Activated CD4-positive, alpha-beta T cell treated with anti-CD3 and anti-CD28 coated beads, Interleukin-2, amount 10 ng/mL, durations not matched to agents 7 days and 5 days (primary cell): ENCODE data around the gene STH. TPM values are rescaled to one million over a fixed set of nuclear protein-coding genes. Genes with fewer than 3 reads are reported as not detected.

ENCODE experiments used
- CTCF ChIA-PET: fragments of 350-600 bp; sonication (Branson Sonifier 250); formaldehyde crosslinking; loops from one replicate; lab custom pipeline; 2021; ENCODE audit warnings: antibody characterized with exemption; lab: Charles Lee
- POLR2A ChIA-PET: fragments of 350-600 bp; sonication (Branson Sonifier 250); formaldehyde crosslinking; loops from one replicate; lab custom pipeline; 2021; ENCODE audit warnings: antibody characterized with exemption; lab: Charles Lee
- DNase-seq: peaks from one replicate; pipeline ENCODE4 v3.0.0-alpha.2; 2020
- H3K27ac Mint-ChIP-seq: one replicate; pipeline ENCODE4 v1.8.0; 2021; ENCODE audit warnings: mild to moderate bottlenecking, moderate library complexity, mixed read lengths
- H3K27me3 Mint-ChIP-seq: one replicate; pipeline ENCODE4 v1.8.0; 2021; ENCODE audit warnings: mixed read lengths
- H3K36me3 Mint-ChIP-seq: one replicate; pipeline ENCODE4 v1.8.0; 2021; ENCODE audit warnings: low read depth, mixed read lengths
- H3K4me1 Mint-ChIP-seq: one replicate; pipeline ENCODE4 v1.8.0; 2021; ENCODE audit warnings: mixed read lengths
- H3K4me3 Mint-ChIP-seq: one replicate; pipeline ENCODE4 v1.8.0; 2021; ENCODE audit warnings: mild to moderate bottlenecking, moderate library complexity, mixed read lengths
- H3K9me3 Mint-ChIP-seq: one replicate; pipeline ENCODE4 v1.8.0; 2021; ENCODE audit warnings: mixed read lengths
- total RNA-seq, 2 experiments: library from RNA; stranded (reverse); gene quantifications; one replicate each; pipeline ENCODE4 v1.2.3, GENCODE V29; 2021

Gene STH
- total RNA-seq, 2 experiments from 2014 or later, result not detected

DNA sequence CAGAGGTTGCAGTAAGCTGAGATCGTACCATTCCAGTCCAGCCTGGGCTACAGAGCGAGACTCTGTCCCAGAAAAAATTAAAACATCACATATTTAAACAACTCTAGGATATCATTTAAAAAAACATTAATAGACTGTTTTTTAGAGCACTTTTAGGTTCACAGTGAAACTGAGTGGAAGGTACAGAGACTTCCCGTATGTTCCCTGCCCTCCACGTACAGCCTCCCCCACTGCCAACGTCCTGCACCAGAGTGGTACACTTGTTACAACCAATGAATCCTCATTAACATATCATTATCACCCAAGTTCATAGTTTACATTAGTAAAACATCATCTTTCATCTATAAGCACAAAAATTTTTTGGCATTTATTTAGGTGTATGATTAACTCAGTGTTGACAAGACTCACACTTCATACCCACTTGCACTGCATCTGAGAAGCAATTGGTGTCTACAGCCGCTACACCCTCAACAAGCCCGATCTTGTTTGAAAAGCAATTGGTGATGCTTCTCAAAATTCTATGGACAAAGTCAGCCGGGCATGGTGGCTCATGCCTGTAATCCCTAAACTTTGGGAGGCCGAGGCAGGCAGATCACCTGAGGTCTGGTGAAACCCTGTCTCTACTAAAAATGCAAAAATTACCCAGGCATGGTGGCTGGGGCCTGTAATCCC, 39.9 kb upstream of the STH start:
- DNase-seq, result no peak
- peaks cover 3% of the 10 kb centered on the region for H3K27me3 Mint-ChIP-seq
- ChIA-PET POLR2A (no interaction called here), CTCF (interaction anchor here (1.4 kb wide), 1 partner anchor 10 kb away, joined by 3 read pairs; no protein-coding TSS in a partner anchor)
- peaks cover 2% of the 10 kb centered on the region for H3K4me1 Mint-ChIP-seq
- no peaks in the 10 kb centered on the region for H3K9me3 Mint-ChIP-seq
- H3K4me3 Mint-ChIP-seq, result no peak overlapping the region
- H3K27ac Mint-ChIP-seq, result no peak overlapping the region
- no peaks in the 10 kb centered on the region for H3K36me3 Mint-ChIP-seq

DNA sequence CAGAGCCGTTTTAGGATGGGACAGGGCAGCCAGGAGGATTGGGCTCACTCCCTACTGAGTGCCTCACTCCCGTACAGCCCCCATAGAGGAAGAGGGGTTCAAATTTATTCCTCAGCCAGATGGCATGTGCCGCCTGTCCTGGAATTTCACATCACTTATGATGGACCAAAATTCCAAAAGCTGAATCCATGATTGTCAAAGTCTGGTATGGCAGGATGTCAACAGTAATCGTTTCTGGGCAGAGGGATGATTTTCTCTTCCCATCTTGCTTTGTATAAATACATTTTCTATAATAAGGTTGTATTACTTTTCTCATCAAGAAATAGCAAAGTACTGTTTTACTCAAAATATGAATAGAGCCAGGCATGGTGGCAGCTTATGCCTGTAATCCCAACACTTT, 38.7 kb upstream of the STH start:
- Mint-ChIP-seq H3K9me3 (no peaks in the 10 kb centered on the region), H3K4me1 (peaks cover 2% of the 10 kb centered on the region), H3K27ac (no peak overlapping the region), H3K36me3 (no peaks in the 10 kb centered on the region), H3K27me3 (peaks cover 3% of the 10 kb centered on the region), H3K4me3 (no peak overlapping the region)
- ChIA-PET CTCF (no interaction called here), POLR2A (no interaction called here)
- no peak for DNase-seq

DNA sequence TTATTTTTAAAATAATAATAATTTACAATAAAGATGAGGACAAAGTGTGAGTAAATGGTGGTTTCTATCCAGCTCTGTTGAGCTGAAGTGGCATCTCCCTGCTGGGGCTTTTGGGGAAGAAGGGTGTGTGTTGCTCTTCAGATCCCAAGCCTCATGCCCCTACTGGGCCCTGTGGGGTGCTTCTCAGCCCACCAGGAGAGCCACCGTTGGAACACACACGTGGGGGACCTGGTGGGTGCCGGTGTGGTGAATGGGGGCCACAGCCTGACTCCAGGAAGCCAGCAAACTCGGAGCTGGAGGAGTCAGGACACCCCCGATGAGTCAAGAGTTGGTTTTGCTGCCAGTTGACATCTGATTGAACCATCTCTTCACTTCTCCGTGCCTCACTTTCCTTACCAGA, 37.8 kb upstream of the STH start:
- Mint-ChIP-seq H3K27ac (no peak overlapping the region), H3K27me3 (peaks cover 5% of the 10 kb centered on the region), H3K4me3 (no peak overlapping the region), H3K4me1 (peaks cover 2% of the 10 kb centered on the region), H3K36me3 (no peaks in the 10 kb centered on the region), H3K9me3 (no peaks in the 10 kb centered on the region)
- CTCF ChIA-PET, result interaction anchor here (0.8 kb wide), 1 partner anchor 218 kb away, joined by 5 read pairs; no protein-coding TSS in a partner anchor
- DNase-seq, result no peak
- POLR2A ChIA-PET, result no interaction called here

DNA sequence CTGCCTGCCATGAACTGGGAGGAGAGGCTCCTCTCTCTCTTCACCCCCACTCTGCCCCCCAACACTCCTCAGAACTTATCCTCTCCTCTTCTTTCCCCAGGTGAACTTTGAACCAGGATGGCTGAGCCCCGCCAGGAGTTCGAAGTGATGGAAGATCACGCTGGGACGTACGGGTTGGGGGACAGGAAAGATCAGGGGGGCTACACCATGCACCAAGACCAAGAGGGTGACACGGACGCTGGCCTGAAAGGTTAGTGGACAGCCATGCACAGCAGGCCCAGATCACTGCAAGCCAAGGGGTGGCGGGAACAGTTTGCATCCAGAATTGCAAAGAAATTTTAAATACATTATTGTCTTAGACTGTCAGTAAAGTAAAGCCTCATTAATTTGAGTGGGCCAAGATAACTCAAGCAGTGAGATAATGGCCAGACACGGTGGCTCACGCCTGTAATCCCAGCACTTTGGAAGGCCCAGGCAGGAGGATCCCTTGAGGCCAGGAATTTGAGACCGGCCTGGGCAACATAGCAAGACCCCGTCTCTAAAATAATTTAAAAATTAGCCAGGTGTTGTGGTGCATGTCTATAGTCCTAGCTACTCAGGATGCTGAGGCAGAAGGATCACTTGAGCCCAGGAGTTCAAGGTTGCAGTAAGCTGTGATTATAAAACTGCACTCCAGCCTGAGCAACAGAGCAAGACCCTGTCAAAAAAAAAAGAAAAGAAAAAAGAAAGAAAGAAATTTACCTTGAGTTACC, 36.7 kb upstream of the STH start:
- Mint-ChIP-seq H3K27ac (no peak overlapping the region), H3K4me1 (peaks cover 2% of the 10 kb centered on the region), H3K27me3 (peaks cover 12% of the 10 kb centered on the region), H3K36me3 (no peaks in the 10 kb centered on the region), H3K9me3 (no peaks in the 10 kb centered on the region), H3K4me3 (no peak overlapping the region)
- CTCF ChIA-PET, result no interaction called here
- no peak for DNase-seq
- POLR2A ChIA-PET, result no interaction called here

DNA sequence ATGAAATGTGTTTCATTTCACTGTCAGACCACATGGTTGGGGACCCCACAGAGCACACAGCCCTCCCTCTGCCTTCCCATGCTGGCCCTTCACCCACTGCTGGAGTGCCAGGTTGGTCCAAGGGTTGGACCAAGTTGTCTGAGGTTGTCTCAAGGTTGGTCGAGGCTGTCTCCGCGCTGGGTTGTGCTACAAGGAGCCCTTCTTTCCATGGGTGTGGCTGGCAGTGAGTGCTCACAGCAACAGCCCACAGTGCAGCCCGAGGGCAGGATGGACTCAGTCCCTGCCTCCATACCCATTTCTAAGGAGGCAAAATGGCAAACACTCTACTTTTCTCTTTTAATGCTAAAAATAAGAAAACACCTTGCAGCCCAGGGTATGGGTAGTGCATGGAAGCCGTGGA, 35.8 kb upstream of the STH start:
- ChIA-PET CTCF (no interaction called here), POLR2A (no interaction called here)
- H3K27ac Mint-ChIP-seq, result no peak overlapping the region
- no peak overlapping the region for H3K4me3 Mint-ChIP-seq
- DNase-seq, result no peak
- H3K27me3 Mint-ChIP-seq, result peaks cover 14% of the 10 kb centered on the region
- no peaks in the 10 kb centered on the region for H3K9me3 Mint-ChIP-seq
- H3K36me3 Mint-ChIP-seq, result no peaks in the 10 kb centered on the region
- peaks cover 2% of the 10 kb centered on the region for H3K4me1 Mint-ChIP-seq

DNA sequence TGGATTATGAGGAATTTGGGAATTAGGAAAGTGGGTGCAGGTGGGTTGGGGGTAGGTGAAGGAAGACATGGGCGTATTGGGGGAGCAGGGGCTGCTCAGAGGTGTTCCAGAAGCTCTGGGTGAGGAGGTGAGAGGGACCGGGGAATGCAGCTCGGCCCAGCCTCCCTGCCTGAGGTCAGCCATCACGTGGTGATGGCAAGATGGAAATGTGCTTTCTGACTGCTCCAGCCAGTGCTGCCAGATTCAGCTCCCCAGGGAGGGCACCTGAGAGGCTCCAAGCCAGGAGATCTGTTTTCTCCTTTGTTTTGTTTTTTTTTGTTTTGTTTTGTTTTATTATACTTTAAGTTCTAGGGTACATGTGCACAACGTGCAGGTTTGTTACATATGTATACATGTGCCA, 35.2 kb upstream of the STH start:
- ChIA-PET POLR2A (no interaction called here), CTCF (no interaction called here)
- DNase-seq, result no peak
- peaks cover 13% of the 10 kb centered on the region for H3K27me3 Mint-ChIP-seq
- H3K4me1 Mint-ChIP-seq, result peaks cover 2% of the 10 kb centered on the region
- H3K4me3 Mint-ChIP-seq, result no peak overlapping the region
- no peak overlapping the region for H3K27ac Mint-ChIP-seq
- H3K9me3 Mint-ChIP-seq, result no peaks in the 10 kb centered on the region
- H3K36me3 Mint-ChIP-seq, result no peaks in the 10 kb centered on the region

DNA sequence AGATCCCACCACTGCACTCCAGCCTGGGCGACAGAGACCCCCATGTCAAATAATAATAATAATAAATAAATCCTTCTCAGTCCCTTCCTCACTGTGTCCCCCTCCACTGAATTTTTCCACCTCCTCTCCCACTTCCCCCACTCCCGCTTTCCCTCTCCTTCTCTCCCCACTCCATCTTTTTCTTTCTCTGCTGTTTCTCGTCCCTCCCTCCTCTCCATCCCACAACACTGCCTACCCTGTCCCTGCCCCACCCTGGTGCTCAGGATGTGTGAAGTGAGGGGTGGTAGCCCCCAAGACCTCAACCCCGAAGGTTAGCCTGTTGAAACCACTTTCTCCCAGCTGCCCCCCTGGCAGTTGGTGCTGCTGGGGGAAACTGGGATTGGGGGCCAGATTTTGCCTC, 34.4 kb upstream of the STH start:
- Mint-ChIP-seq H3K9me3 (no peaks in the 10 kb centered on the region), H3K4me1 (peaks cover 2% of the 10 kb centered on the region), H3K36me3 (no peaks in the 10 kb centered on the region), H3K27ac (no peak overlapping the region), H3K4me3 (no peak overlapping the region), H3K27me3 (peaks cover 13% of the 10 kb centered on the region)
- DNase-seq, result no peak
- POLR2A ChIA-PET, result no interaction called here
- CTCF ChIA-PET, result no interaction called here

DNA sequence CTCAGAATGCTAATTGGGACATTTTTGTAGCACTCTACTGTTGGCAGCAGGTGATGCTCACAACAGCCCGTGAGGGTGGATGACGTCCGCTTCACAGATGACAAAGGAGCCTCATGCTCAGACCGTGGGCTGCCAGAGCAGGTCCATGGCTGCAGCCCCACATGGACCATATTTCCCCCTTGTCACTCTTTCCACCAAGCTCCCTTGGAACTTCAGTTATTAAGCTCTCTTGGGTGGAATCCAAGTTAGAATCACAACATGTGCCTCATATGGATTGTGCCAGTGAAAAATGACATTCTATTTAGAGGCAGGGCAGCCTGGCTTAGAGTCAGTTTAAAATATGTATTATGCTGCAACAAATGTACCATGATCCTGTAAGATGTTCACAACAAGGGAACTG, 33.2 kb upstream of the STH start:
- no peak overlapping the region for H3K4me3 Mint-ChIP-seq
- peaks cover 15% of the 10 kb centered on the region for H3K27me3 Mint-ChIP-seq
- H3K4me1 Mint-ChIP-seq, result peaks cover under 1% of the 10 kb centered on the region
- CTCF ChIA-PET, result interaction anchor here (1.6 kb wide), 1 partner anchor 17 kb away, joined by 6 read pairs; no protein-coding TSS in a partner anchor
- DNase-seq, result no peak
- POLR2A ChIA-PET, result no interaction called here
- H3K9me3 Mint-ChIP-seq, result no peaks in the 10 kb centered on the region
- no peak overlapping the region for H3K27ac Mint-ChIP-seq
- no peaks in the 10 kb centered on the region for H3K36me3 Mint-ChIP-seq

DNA sequence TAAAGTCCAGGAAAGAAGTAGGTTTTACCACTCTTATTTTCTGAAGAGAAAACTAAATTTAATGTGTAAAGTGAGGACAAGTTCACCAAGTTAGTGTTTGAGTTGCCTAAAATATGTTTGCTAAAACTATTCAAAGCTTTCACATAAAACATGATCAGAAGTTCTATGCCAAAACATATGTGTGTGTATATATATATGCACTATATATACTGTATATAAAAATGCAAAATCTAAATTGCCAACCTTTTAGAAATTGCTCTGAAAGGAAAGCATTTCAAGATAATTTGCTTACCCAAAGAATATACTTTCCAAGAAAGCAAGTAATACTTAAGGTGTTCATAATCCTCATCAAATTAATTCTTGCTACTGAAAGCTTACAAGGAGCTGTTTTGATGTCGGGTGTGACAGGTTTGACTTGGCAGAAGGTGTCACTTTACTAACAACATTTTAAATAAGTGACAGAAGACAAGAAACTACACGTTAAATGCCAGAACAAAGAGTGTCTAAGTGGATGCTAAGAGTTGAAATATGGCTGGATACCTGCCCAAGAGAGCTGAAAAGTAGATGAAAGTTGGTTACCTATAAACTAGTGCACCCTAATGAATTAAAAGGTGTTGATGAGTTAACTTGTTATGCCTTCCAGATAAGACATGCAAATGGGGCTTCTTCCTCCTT, 32.3 kb upstream of the STH start:
- Mint-ChIP-seq H3K27me3 (peaks cover 15% of the 10 kb centered on the region), H3K4me1 (no peaks in the 10 kb centered on the region), H3K36me3 (no peaks in the 10 kb centered on the region), H3K27ac (no peak overlapping the region), H3K4me3 (no peak overlapping the region), H3K9me3 (no peaks in the 10 kb centered on the region)
- DNase-seq, result no peak
- ChIA-PET CTCF (interaction anchor here (1.6 kb wide), 1 partner anchor 18 kb away, joined by 6 read pairs; no protein-coding TSS in a partner anchor), POLR2A (no interaction called here)

DNA sequence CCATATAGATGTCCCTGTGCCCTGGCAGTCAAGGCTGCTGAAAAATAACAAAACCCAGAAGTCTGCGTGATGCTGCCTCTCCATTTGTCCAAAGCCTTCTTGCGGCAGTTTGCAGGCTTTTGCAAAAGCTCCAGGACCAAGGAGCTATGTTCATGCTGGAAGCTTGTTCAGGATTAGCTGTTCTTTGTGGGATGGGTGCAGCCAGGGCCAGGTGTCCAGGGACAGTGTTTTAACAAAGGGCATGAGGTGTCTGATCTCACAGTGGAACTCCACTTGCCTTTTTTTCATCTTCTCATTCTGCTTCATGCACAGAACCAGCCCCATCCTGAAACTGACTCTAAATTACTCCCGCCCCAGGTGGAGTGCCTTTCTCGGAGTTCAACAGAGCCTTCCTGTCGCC, 31.7 kb upstream of the STH start:
- Mint-ChIP-seq H3K27me3 (peaks cover 17% of the 10 kb centered on the region), H3K4me3 (no peak overlapping the region), H3K27ac (no peak overlapping the region), H3K4me1 (no peaks in the 10 kb centered on the region), H3K9me3 (peaks cover 2% of the 10 kb centered on the region), H3K36me3 (no peaks in the 10 kb centered on the region)
- DNase-seq, result no peak
- ChIA-PET CTCF (no interaction called here), POLR2A (no interaction called here)

DNA sequence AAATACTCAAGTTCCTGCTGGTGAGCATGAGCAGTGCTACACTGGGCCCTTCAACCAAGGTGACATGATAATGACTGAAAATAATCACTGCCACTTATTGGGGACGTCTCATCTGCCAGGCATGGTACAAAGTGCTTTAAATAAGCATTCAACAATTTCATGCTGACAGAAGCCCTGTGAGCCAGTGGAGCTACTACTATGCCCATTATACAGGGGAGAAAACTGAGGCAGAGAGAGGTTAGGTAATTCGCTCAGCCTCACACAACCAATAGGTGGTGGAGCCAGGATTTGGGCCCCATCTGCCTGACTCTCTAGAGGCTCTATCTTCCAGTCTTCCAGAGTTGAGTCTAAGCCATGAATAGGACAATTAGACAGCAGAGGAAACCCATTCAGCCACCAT, 30.3 kb upstream of the STH start:
- CTCF ChIA-PET, result interaction anchor here (0.6 kb wide), 1 partner anchor 31 kb away, joined by 3 read pairs; no protein-coding TSS in a partner anchor
- Mint-ChIP-seq H3K36me3 (no peaks in the 10 kb centered on the region), H3K27ac (no peak overlapping the region), H3K9me3 (peaks cover 4% of the 10 kb centered on the region), H3K4me3 (no peak overlapping the region), H3K27me3 (peaks cover 17% of the 10 kb centered on the region), H3K4me1 (no peaks in the 10 kb centered on the region)
- POLR2A ChIA-PET, result no interaction called here
- DNase-seq, result no peak

DNA sequence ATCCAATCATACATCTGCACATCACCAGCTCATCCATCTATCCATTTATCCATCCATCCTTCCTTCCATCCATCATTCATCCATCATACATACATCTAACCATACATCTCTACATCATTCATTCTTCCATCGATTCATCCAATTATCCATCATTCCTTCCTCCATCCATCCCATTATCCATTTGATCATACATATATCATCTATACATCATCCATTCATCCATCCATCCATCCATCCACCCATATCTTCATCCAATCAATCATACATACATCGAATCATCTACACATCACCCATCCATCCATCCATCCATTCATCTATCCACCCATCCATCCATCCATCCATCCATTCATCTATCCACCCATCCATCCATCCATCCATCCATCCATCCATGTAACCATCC, 29.3 kb upstream of the STH start:
- no peak for DNase-seq
- Mint-ChIP-seq H3K36me3 (no peaks in the 10 kb centered on the region), H3K4me1 (no peaks in the 10 kb centered on the region), H3K9me3 (peaks cover 4% of the 10 kb centered on the region), H3K27ac (no peak overlapping the region), H3K4me3 (no peak overlapping the region), H3K27me3 (peaks cover 17% of the 10 kb centered on the region)
- CTCF ChIA-PET, result no interaction called here
- POLR2A ChIA-PET, result no interaction called here

DNA sequence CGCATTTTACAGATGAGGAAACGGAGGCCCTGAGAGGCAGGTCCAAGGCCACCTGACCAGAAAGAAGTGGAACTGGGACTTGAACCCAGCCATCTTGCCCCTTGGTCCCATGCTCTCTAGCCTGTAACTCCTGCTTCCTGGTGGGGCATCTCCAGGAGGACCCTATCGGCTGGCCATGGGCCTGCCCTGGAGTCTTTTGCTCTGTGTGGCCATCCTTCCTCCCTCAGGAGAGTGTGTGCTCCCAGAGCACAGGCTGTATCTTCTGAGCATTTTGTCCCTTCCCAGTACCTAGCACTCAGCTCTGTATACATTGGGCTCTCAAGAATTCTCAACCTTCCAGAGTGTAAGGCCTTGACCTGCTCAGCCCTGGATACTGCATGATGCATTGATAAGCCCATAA, 28.4 kb upstream of the STH start:
- no peaks in the 10 kb centered on the region for H3K36me3 Mint-ChIP-seq

More for the DNA sequence above, 28.4 kb upstream of the STH start:
- no peak for DNase-seq
- CTCF ChIA-PET, result no interaction called here
- Mint-ChIP-seq H3K27me3 (peaks cover 17% of the 10 kb centered on the region), H3K4me3 (no peak overlapping the region), H3K4me1 (no peaks in the 10 kb centered on the region), H3K27ac (no peak overlapping the region), H3K9me3 (peaks cover 4% of the 10 kb centered on the region)
- POLR2A ChIA-PET, result no interaction called here
